ENCODE measurements around the gene SMS.

DNA sequence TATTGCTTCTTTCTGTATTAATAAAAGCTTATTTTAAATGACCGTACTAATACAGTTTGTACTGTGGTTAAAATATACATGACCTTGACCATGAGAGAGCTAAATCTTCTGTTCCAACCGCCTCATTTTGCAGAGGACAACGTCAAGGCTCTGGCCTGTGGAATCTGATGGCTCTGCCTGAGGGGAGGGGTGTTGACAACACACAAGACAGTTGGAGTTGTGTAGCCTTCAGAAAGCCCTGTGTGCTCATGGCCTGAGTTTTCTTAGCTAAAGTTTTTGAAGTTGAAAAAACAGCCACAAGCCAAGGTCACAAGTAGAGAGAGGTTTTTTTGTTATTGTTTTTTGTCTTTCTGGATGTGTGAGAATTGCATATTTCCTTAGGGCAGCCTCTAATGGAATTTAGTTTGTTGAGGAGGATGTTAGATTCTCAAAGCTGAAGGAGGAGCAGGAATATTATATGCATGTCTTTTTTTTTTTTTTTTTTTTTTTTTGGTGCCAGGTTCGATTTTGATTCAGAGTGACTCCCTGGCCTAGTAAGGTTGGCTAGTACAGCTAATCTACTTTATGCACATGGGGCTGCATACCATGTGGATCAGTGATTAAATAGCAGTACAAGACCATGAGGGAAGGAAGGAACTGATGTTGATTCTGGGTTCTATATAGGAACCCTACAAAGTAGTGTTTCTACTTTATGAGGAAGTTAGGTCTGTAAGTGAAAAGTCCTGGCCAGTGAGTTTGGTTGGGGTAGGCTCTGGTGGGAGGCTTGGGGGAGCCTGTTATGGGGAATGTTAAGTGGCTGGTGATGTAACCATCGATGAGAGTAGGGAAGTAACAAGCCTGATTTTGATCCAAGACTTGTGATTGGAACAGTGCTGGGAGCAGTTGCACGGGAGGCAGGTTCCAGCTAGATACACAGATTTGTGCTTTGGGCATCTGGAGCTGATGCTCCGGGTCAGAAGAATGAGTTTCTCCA lies 20.3 kb downstream of the SMS start:
- TF ChIP-seq, protein P1, sequence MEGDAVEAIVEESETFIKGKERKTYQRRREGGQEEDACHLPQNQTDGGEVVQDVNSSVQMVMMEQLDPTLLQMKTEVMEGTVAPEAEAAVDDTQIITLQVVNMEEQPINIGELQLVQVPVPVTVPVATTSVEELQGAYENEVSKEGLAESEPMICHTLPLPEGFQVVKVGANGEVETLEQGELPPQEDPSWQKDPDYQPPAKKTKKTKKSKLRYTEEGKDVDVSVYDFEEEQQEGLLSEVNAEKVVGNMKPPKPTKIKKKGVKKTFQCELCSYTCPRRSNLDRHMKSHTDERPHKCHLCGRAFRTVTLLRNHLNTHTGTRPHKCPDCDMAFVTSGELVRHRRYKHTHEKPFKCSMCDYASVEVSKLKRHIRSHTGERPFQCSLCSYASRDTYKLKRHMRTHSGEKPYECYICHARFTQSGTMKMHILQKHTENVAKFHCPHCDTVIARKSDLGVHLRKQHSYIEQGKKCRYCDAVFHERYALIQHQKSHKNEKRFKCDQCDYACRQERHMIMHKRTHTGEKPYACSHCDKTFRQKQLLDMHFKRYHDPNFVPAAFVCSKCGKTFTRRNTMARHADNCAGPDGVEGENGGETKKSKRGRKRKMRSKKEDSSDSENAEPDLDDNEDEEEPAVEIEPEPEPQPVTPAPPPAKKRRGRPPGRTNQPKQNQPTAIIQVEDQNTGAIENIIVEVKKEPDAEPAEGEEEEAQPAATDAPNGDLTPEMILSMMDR (IDR thresholded peaks at IDR 0.05; ENCODE audit: low read length) = no peak
- no peak for TF ChIP-seq EZH2 (IDR thresholded peaks at IDR 0.05; ENCODE audit: borderline replicate concordance, low read length)

Data from OCI-LY1 (cell line).